Measurements from ENCODE around the gene UBE2B. TPM values are rescaled to one million over a fixed set of nuclear protein-coding genes. Genes with fewer than 3 reads are reported as not detected.
"Not testable (repeated sequence)": the region's sequence is repeated elsewhere in the genome, so short reads cannot be mapped to it uniquely, and the experiment has no call there.

Gene UBE2B
- total and polyA plus RNA-seq, 8 donors = 22.3 to 150 (median 72.5) TPM

DNA sequence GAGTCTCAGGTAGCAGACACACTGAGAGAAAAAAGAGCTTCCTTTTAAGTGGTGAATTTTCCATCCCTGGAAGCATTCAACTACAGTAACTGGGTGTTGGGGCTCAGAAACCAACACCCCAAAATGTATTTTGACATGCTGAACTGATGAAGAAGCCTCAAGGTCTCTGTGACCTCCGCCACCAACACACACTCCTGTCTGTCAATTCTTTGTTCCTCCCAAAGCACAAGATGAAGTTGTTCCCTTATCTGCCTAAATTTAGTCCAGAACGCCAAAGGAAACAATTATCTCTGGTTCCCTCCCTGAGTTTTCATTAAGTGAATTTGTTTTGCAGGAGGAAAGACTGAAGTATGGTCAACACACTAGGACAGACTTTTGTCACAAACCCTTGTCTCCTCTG, 41.7 kb downstream of the UBE2B start:
- WGBS, 5 donors = 76 to 88% (median 77%) methylated on average over 2 of the region's 2 CpGs
- H3K4me1 ChIP-seq = peaks cover 15 to 39% (median 29%) of the 10 kb centered on the region in 4 donors
- no peaks in the 10 kb centered on the region for H3K9me3 ChIP-seq
- no peaks in the 10 kb centered on the region for H3K27me3 ChIP-seq
- H3K4me3 ChIP-seq = no peak overlapping the region
- H3K27ac ChIP-seq = peak overlapping the region in 1 of 5 donors; percentile 84
- TF ChIP-seq, protein P1, sequence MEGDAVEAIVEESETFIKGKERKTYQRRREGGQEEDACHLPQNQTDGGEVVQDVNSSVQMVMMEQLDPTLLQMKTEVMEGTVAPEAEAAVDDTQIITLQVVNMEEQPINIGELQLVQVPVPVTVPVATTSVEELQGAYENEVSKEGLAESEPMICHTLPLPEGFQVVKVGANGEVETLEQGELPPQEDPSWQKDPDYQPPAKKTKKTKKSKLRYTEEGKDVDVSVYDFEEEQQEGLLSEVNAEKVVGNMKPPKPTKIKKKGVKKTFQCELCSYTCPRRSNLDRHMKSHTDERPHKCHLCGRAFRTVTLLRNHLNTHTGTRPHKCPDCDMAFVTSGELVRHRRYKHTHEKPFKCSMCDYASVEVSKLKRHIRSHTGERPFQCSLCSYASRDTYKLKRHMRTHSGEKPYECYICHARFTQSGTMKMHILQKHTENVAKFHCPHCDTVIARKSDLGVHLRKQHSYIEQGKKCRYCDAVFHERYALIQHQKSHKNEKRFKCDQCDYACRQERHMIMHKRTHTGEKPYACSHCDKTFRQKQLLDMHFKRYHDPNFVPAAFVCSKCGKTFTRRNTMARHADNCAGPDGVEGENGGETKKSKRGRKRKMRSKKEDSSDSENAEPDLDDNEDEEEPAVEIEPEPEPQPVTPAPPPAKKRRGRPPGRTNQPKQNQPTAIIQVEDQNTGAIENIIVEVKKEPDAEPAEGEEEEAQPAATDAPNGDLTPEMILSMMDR (IDR thresholded peaks at IDR 0.05) = no peak
- TF ChIP-seq POLR2AphosphoS5 (IDR thresholded peaks at IDR 0.05) (no peak), POLR2A (IDR thresholded peaks at IDR 0.05) (no peak), EP300 (IDR thresholded peaks at IDR 0.05) (no peak)
- DNase-seq = no peak
- intact Hi-C loops (cut with DNase I; ENCODE audit: low total_unique reads) = loop anchor here (10.0 kb wide), 2 partner anchors 112 to 162 kb away; partner anchors contain the start of gene JADE2
- no peaks in the 10 kb centered on the region for H3K36me3 ChIP-seq

DNA sequence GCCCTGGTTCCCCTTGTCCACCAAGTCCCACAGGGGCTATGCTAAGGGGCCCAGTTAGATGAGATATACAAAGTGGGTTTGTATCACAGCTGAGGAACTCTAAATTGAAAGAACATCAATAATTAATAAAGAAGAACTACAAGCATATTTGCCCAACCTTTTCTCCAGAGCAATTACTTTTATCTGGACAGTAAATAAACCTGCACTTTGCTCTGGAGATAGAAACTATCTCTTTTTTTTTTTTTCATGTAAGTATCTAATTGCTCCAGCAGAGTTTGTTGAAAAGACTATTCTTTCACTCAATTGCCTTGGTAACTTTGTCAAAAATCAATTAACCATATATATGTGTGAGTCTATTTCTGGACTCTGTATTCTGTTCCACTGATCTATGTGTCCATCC, 46.3 kb downstream of the UBE2B start:
- Histone ChIP-seq H3K36me3 (no peaks in the 10 kb centered on the region), H3K27ac (no peak overlapping the region), H3K9me3 (no peaks in the 10 kb centered on the region), H3K4me1 (peaks cover 0 to 4% (median 2%) of the 10 kb centered on the region in 4 donors), H3K4me3 (no peak overlapping the region), H3K27me3 (no peaks in the 10 kb centered on the region)
- intact Hi-C loops (cut with DNase I; ENCODE audit: low total_unique reads) = loop anchor here (10.0 kb wide), 2 partner anchors 107 to 157 kb away; partner anchors contain the start of gene JADE2
- TF ChIP-seq, protein P1 (IDR thresholded peaks at IDR 0.05) = no peak
- TF ChIP-seq EP300 (IDR thresholded peaks at IDR 0.05) = no peak
- TF ChIP-seq POLR2AphosphoS5 (IDR thresholded peaks at IDR 0.05) = no peak
- TF ChIP-seq POLR2A (IDR thresholded peaks at IDR 0.05) = no peak
- no peak for DNase-seq

DNA sequence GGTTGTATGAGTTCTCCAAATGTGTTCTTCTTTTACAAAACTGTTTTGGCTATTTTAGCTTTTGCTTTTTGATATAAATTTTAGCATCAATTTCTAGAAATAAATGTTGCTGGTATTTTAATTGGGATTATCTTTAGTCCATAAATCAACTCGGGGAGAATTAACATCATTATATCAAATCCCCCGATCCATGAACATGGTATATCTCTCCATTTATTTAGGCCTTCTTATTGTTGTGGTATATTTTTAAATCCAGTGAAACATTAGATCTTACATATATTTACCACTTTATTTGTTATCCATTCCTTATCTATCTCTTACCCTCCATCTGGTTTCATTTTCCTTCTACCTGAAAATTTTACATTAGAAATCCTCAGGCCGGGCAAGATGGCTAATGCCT, 47.6 kb downstream of the UBE2B start:
- no peaks in the 10 kb centered on the region for H3K36me3 ChIP-seq
- no peak overlapping the region for H3K4me3 ChIP-seq
- H3K9me3 ChIP-seq = no peaks in the 10 kb centered on the region
- 95 to 97% (median 97%) methylated on average over 3 of the region's 3 CpGs for WGBS, 5 donors
- intact Hi-C loops (cut with DNase I; ENCODE audit: low total_unique reads) = loop anchor here (10.0 kb wide), 2 partner anchors 106 to 156 kb away; partner anchors contain the start of gene JADE2
- TF ChIP-seq, protein P1 (IDR thresholded peaks at IDR 0.05) = no peak
- TF ChIP-seq POLR2AphosphoS5 (IDR thresholded peaks at IDR 0.05) = no peak
- no peak for TF ChIP-seq EP300 (IDR thresholded peaks at IDR 0.05)
- TF ChIP-seq POLR2A (IDR thresholded peaks at IDR 0.05) = no peak
- H3K27me3 ChIP-seq = no peaks in the 10 kb centered on the region
- DNase-seq = no peak
- H3K27ac ChIP-seq = no peak overlapping the region
- no peaks in the 10 kb centered on the region for H3K4me1 ChIP-seq

DNA sequence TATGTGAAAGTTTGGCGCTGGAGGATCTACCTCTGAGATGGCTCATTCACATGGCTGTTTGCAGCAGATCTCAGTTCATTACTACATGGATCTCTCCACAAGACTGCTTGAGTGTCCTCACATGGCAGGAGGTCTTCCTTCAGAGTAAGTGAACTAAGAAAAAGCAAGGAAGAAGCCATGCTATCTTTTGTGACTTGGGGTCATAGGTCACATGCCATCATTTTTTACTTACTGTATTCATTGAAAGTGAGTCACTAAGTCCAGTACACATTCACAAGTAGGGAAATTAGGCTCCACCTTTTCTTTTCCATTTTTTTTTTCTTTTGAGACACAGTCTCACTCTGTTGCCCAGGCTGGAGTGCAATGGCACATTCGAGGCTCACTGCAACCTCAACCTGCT, 49.0 kb downstream of the UBE2B start:
- Histone ChIP-seq H3K27ac (no peak overlapping the region), H3K4me3 (no peak overlapping the region), H3K36me3 (no peaks in the 10 kb centered on the region), H3K27me3 (no peaks in the 10 kb centered on the region), H3K9me3 (no peaks in the 10 kb centered on the region), H3K4me1 (no peaks in the 10 kb centered on the region)
- TF ChIP-seq, protein P1 (IDR thresholded peaks at IDR 0.05) = no peak
- no peak for TF ChIP-seq POLR2AphosphoS5 (IDR thresholded peaks at IDR 0.05)
- TF ChIP-seq POLR2A (IDR thresholded peaks at IDR 0.05) = no peak
- no peak for TF ChIP-seq EP300 (IDR thresholded peaks at IDR 0.05)
- WGBS, 5 donors = 81 to 88% (median 87%) methylated on average over 2 of the region's 2 CpGs
- no peak for DNase-seq
- intact Hi-C loops (cut with DNase I; ENCODE audit: low total_unique reads) = no loop called here

DNA sequence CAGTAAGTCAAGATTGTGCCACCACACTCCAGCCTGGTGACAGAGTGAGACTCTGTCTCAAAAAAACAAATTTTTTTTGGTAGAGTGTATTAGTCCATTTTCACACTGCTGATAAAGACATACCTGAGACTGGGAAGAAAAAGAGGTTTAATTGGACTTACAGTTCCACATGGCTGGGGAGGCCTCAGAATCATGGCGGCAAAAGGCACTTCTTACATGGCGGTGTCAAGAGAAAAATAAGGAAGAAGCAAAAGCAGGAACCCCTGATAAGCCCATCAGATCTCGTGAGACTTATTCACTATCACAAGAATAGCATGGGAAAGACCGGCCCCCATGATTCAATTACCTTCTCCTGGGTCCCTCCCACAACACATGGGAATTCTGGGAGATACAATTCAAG, 49.7 kb downstream of the UBE2B start:
- H3K4me3 ChIP-seq; H3K4me1 ChIP-seq; H3K27me3 ChIP-seq; H3K9me3 ChIP-seq; H3K27ac ChIP-seq; H3K36me3 ChIP-seq; DNase-seq; intact Hi-C loops (cut with DNase I; ENCODE audit: low total_unique reads): not testable (repeated sequence)
- WGBS, 5 donors = 86 to 97% (median 93%) methylated on average over 4 of the region's 4 CpGs

All from stomach (tissue), 9 donors.